Femur (tissue), 1 donor: ENCODE data around the gene GBP5.
"Not testable (repeated sequence)": the region's sequence is repeated elsewhere in the genome, so short reads cannot be mapped to it uniquely, and the experiment has no call there.

ENCODE experiments used
- DNase-seq: peaks from one replicate; pipeline ENCODE4 v3.0.0-alpha.2; 2017

Gene GBP5

GRCh38 chr1:89279011-89279466 is 6.4 kb upstream of the GBP5 start:
- no peak for DNase-seq

GRCh38 chr1:89277725-89278124 is 5.1 kb upstream of the GBP5 start:
- no peak for DNase-seq

GRCh38 chr1:89276690-89277089 is 4.0 kb upstream of the GBP5 start:
- no peak for DNase-seq

DNA sequence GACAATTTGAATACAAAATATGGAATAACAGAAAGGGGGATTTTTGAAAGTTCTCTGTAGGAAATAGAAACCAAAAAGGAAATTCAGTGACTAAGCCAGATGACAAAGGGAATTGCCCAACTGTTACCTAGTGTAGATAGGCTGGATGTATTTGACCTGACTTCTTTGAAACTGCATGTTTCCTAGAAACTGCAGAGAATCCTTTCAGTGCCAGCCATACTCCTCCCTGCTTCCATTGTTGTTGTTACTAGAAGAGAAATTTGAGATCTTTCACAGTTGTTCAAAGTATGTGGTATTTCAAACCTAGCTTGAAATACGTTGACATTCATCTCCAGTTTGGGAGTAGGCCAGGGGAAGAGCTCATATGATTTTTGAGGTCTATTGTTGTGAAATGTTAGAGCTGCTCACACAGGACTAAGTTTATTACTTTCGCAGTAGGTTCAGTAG is 1.8 kb upstream of the GBP5 start:
- no peak for DNase-seq

GRCh38 chr1:89273324-89273778 is 691 bp upstream of the GBP5 start:
- no peak for DNase-seq

- no peak for DNase-seq
These were observed 1.2 kb downstream of the GBP5 start for GRCh38 chr1:89271341-89272015.

DNA sequence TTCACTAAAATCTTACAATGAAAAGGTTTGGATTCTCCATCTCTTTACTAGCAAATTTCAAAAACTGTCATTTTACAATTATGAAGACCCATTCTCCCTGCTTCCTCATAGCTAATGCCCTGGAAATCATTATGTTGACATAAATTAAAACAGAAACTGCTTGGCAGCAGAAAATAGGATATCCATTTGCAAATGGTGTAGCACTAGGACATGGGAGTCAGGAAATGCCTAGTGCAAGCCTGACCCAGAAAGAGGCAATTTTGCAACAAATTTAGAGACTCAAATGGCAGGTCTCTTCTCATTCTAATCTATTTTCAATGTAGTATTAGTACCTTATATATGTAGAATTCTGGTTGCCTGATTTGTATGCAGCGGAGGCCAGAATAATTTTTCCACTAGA is 2.2 kb downstream of the GBP5 start:
- no peak for DNase-seq

DNA sequence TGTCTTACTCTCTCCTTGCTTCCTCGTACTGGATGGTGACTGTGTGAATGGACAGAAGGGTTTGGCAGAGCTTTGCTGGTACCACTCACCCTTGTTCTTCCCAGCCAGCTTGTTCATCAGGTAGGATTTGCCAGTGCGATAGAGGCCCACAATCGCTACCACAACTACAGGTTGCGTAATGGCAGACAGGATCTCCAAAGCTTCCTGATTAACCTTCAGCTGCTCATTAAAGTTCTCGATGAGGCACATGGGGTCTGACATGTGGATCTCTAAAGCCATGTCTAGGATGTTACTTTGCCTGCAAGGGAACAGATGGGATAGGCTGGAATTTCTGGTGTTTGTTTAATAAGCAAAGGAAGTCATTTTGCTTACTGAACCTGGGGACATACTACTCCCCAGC is 3.4 kb downstream of the GBP5 start:
- no peak for DNase-seq

DNA sequence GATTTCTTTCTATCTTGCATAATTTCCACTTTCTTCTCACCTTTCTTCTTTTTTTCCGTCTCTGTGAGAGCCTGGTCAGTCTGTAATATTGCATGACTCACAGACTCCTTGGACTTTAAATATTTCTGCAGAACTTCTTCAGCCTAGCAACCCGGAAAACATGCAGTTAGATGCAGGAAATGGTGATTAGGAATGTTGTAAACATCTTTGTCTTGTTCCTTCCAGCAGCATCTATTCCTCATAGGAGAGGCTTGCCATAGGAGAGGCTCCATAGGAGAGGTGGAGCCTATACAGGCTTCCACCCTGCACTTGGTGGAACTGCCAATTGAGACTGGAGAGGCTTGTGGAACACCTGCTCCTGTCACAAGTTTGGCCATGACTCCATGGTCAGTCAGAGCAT is 10.0 kb downstream of the GBP5 start:
- DNase-seq = no peak

DNA sequence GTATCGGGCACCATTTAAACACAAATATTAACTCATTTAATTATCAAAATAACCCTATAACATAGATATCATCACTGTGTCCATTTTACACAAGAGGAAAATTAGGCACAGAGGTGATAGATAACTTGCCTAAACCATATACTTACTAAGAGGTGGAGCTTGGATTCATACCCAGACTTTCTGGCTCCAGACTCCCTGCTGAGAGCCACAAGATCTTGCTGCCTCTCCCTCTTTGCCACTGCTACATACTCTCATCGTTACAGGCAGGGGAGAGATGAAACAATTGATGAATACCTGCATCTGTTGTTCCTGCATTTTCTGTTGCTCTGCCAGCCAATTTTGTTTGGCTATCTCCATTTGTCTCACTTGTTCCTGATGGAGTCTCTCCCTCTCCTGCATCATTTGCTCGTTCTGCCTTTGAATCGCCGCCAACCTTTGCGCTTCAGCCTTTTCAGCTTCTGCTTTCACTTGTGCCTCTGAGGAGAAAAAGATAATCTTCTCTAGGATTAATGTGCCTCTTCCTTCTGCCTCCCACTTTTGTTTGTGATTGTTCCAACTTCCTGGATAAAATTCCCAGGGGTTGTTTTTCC is 10.6 kb downstream of the GBP5 start:
- no peak for DNase-seq

GRCh38 chr1:89260566-89261255 is 11.9 kb downstream of the GBP5 start:
- no peak for DNase-seq

DNA sequence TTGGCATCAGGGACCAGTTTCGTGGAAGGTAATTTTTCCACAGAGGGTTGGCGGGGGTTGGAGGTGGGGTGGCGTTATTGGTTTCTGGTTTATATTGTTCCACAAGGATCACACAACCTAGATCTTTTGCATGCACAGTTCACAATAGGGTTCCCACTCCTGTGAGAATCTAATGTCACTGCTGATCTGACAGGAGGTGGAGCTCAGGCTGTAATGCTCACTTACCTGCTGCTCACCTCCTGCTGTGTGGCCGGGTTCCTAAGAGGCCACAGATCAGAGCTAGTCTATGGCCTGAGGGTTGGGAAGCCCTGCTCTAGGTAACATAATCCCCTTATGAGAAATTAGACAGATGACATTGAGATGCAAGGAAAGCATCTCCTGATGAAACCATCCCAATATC is 12.6 kb downstream of the GBP5 start:
- no peak for DNase-seq

DNA sequence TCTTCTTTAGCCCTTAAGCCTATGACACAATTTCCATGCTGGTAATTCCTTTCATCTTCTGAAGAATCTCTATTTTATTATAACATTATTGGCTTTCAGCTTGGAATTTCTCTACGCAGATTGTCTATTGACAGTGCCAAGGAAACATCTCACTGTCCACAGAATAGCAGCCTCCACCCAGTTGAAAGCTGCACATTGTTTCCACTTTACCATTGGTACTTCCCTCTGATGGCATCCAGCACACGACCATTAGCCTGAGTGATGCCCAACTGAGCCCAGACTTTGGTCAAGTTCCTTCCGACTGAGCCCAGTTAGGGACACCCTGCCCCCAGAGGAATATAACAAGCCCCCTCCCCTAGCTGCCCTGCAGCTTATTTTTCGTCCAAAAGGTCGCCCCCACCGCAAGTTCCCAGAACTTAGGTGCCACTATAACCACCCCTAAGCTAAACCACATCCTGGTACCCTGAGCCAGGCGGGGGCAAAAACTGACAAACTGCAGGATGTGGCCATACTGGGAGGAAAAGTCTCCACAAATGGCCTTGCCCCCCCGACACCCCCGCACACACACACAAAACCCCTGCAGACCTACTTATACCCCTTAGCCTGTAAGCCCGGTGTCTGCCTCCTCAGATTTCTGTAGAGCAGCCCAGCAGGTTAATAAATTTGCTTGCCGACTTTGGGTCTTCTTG is 13.2 kb downstream of the GBP5 start:
- no peak for DNase-seq

- no peak for DNase-seq
These were observed 15.6 kb downstream of the GBP5 start for GRCh38 chr1:89257041-89257440.

DNA sequence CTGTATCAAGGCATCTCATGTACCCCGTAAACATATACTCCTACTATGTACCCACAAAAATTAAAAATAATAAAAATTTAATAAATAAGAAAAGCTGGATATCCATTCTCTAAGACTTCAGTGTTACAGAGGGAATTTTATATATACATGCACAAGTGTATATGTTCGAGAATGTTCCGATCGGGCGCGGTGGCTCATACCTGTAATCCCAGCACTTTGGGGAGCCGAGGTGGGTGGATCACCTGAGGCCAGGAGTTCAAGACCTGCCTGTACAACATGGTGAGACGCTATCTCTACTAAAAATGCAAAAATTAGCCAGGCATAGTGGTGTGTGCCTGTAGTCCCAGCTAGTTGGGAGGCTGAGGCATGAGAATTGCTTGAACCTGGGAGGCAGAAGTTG is 17.1 kb downstream of the GBP5 start:
- not testable (repeated sequence) for DNase-seq

- no peak for DNase-seq
These were observed 17.9 kb downstream of the GBP5 start for GRCh38 chr1:89254658-89255287.

- no peak for DNase-seq
These were observed 29.6 kb downstream of the GBP5 start for GRCh38 chr1:89243046-89243445.
